ENCODE results near the gene PAQR6. TPM values are rescaled to one million over a fixed set of nuclear protein-coding genes. Genes with fewer than 3 reads are reported as not detected.

Gene PAQR6
- total RNA-seq, 1 experiment from 2014 or later, result 15.8 TPM

DNA sequence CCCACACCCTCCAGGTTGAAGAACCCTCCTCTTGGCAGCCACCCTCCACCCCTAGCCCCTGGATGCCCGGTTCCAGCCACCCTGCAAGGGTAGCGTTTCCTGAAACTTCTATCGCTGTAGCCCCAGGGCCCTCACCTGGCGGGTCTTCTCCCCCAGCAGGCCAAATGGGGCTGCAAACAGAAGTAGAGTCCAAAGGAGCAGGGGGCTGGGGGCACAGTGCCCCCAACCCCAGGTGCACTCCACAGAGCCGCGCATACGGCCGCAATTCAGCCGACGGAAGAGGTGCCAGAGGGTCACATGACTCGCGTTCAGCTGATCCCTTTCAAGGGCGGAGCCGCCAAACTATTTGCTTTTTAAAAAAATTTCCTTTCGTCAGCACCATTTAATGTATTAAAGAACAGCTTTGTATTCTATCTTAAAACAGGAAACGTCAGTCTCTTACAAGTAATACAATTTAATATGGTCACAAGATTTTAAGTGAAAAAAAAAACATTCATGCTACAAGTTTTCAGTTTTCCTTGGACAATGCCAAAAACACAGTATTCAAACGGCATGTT lies 47.6 kb upstream of the PAQR6 start, which contains the start of gene GLMP:
Gene GLMP, minus strand, starts transcription at position 289 of the 557 bp plus-strand sequence. Its CDS starts 34 bp downstream, at position 255.
- Histone ChIP-seq H4K5ac (ENCODE audit: insufficient read length, low read depth, low read length) (no peak within 1 kb of the TSS), H3K14ac (ENCODE audit: insufficient read depth, low read length) (no peak within 1 kb of the TSS; the same call in 1 of the 2 replicates), H2BK15ac (ENCODE audit: low read depth, low read length) (no peak within 1 kb of the TSS), H3T11ph (ENCODE audit: low read length) (no peak within 1 kb of the TSS), H2BK12ac (ENCODE audit: insufficient read length, low read depth, low read length) (no peak within 1 kb of the TSS), H4K8ac (replicated peaks; ENCODE audit: insufficient read length, low read depth, low read length) (no peak within 1 kb of the TSS), H3K79me1 (ENCODE audit: insufficient read depth, low read depth, low read length, poor library complexity, severe bottlenecking) (no peaks in the 10 kb centered on the region), H3K9me3 (ENCODE audit: control insufficient read depth, low read depth, low read length) (no peaks in the 10 kb centered on the region), H3K18ac (ENCODE audit: insufficient read length, low read depth, low read length) (no peak within 1 kb of the TSS), H3K4me2 (ENCODE audit: insufficient read depth, insufficient read length, low read length) (peak within 1 kb of the TSS; percentile 78), H3K27me3 (ENCODE audit: insufficient read depth, low read length) (no peaks in the 10 kb centered on the region), H3K4ac (ENCODE audit: low read depth, low read length) (no peak within 1 kb of the TSS), H3K9ac (ENCODE audit: extremely low read depth, insufficient read length, low read length) (peak within 1 kb of the TSS; percentile 60), H2BK20ac (ENCODE audit: low read depth, low read length, poor library complexity, severe bottlenecking) (no peak within 1 kb of the TSS), H3K23me2 (ENCODE audit: insufficient read length, low read depth, low read length, poor library complexity, severe bottlenecking) (peaks cover 8% of the 10 kb centered on the region), H3K56ac (ENCODE audit: insufficient read length, low read depth, low read length) (no peak within 1 kb of the TSS), H3K79me2 (ENCODE audit: insufficient read depth, low read length) (no peaks in the 10 kb centered on the region), H3K27ac (ENCODE audit: insufficient read length, low read depth, low read length) (no peak within 1 kb of the TSS), H4K20me1 (ENCODE audit: control insufficient read depth, insufficient read depth, insufficient read length) (no peaks in the 10 kb centered on the region), H3K4me1 (ENCODE audit: insufficient read depth, low read length) (no peaks in the 10 kb centered on the region; the same call in 1 of the 2 replicates), H2AK5ac (ENCODE audit: insufficient read length, low read length) (no peak within 1 kb of the TSS), H2AFZ (ENCODE audit: low read length) (peak within 1 kb of the TSS; percentile 85), H2BK5ac (ENCODE audit: insufficient read length, low read length) (no peak within 1 kb of the TSS), H2BK120ac (ENCODE audit: low read depth, low read length, poor library complexity, severe bottlenecking) (no peak within 1 kb of the TSS), H4K91ac (ENCODE audit: insufficient read length, low read depth, low read length) (no peak within 1 kb of the TSS), H3K23ac (ENCODE audit: insufficient read length, low read depth, low read length) (no peak within 1 kb of the TSS)
- Mint-ChIP-seq H3K36me3 (ENCODE audit: insufficient read depth in 1 of 3, low read depth in 3 of 3) (peaks cover 2 to 15% (median 4%) of the 10 kb centered on the region in 3 experiments; a peak in 5 of 7 replicates), H3K27ac (peak within 1 kb of the TSS in 1 of 3 experiments; percentile 80; a peak in 2 of 7 replicates), H3K9me3 (no peaks in the 10 kb centered on the region; a peak in 1 of 5 replicates), H3K4me3 (peak within 1 kb of the TSS; percentile 85 to 89), H3K27me3 (ENCODE audit: low read depth) (peaks cover 2% of the 10 kb centered on the region), H3K4me1 (peaks cover 10 to 18% of the 10 kb centered on the region in 2 experiments)
- DNase-seq, result peak; percentile 46
- no CpG with 5 or more reads among the region's 17 CpGs for WGBS (ENCODE audit: extremely low coverage, insufficient read length, low lambda C conversion rate)
- TF ChIP-seq, protein P1, sequence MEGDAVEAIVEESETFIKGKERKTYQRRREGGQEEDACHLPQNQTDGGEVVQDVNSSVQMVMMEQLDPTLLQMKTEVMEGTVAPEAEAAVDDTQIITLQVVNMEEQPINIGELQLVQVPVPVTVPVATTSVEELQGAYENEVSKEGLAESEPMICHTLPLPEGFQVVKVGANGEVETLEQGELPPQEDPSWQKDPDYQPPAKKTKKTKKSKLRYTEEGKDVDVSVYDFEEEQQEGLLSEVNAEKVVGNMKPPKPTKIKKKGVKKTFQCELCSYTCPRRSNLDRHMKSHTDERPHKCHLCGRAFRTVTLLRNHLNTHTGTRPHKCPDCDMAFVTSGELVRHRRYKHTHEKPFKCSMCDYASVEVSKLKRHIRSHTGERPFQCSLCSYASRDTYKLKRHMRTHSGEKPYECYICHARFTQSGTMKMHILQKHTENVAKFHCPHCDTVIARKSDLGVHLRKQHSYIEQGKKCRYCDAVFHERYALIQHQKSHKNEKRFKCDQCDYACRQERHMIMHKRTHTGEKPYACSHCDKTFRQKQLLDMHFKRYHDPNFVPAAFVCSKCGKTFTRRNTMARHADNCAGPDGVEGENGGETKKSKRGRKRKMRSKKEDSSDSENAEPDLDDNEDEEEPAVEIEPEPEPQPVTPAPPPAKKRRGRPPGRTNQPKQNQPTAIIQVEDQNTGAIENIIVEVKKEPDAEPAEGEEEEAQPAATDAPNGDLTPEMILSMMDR (conservative IDR thresholded peaks at IDR 0.05), result no peak
